NCI-H524 treated with DMSO at 0.1 percent for 48 hours (cell line): ENCODE data around the gene CDH18.
A peak's percentile ranks its signal among the peaks of the same experiment; 100 is the strongest.
"Not testable (repeated sequence)": the region's sequence is repeated elsewhere in the genome, so short reads cannot be mapped to it uniquely, and the experiment has no call there.

ENCODE experiments used
- DNase-seq: peaks from one replicate; lab custom pipeline; 2025; lab: John Stamatoyannopoulos, UW

Gene CDH18

GRCh38 chr5:19859020-19859419 lies 129.0 kb downstream of the CDH18 start:
- DNase-seq: no peak

GRCh38 chr5:19855931-19856330 lies 132.1 kb downstream of the CDH18 start:
- peak; percentile 68 for DNase-seq

- DNase-seq: peak; percentile 95
Measured at GRCh38 chr5:19855453-19855852, 132.5 kb downstream of the CDH18 start.

- DNase-seq: no peak
Measured at GRCh38 chr5:19855031-19855430, 133.0 kb downstream of the CDH18 start.

- DNase-seq: no peak
Measured at GRCh38 chr5:19853616-19854240, 134.3 kb downstream of the CDH18 start.

- DNase-seq: peak; percentile 76
Measured at GRCh38 chr5:19837536-19838174, 150.3 kb downstream of the CDH18 start.

GRCh38 chr5:19835442-19835841 lies 152.6 kb downstream of the CDH18 start:
- no peak for DNase-seq

- not testable (repeated sequence) for DNase-seq
Measured at GRCh38 chr5:19812720-19813119, 175.3 kb downstream of the CDH18 start.

- no peak for DNase-seq
Measured at GRCh38 chr5:19806756-19807155, 181.2 kb downstream of the CDH18 start.

- no peak for DNase-seq
Measured at GRCh38 chr5:19802686-19803085, 185.3 kb downstream of the CDH18 start.

GRCh38 chr5:19795218-19795617 lies 192.8 kb downstream of the CDH18 start:
- DNase-seq: no peak

- no peak for DNase-seq
Measured at GRCh38 chr5:19790829-19791466, 197.1 kb downstream of the CDH18 start.

- DNase-seq: no peak
Measured at GRCh38 chr5:19782566-19782965, 205.4 kb downstream of the CDH18 start.

- DNase-seq: no peak
Measured at GRCh38 chr5:19777363-19777762, 210.6 kb downstream of the CDH18 start.

GRCh38 chr5:19776886-19777285 lies 211.1 kb downstream of the CDH18 start:
- not testable (repeated sequence) for DNase-seq

GRCh38 chr5:19771174-19771835 lies 216.7 kb downstream of the CDH18 start:
- DNase-seq: no peak

GRCh38 chr5:19770396-19770795 lies 217.6 kb downstream of the CDH18 start:
- no peak for DNase-seq

- no peak for DNase-seq
Measured at GRCh38 chr5:19767987-19768386, 220.0 kb downstream of the CDH18 start.

- DNase-seq: no peak
Measured at GRCh38 chr5:19753579-19753978, 234.4 kb downstream of the CDH18 start.

- no peak for DNase-seq
Measured at GRCh38 chr5:19751326-19751725, 236.7 kb downstream of the CDH18 start.

- no peak for DNase-seq
Measured at GRCh38 chr5:19745247-19745646, 242.8 kb downstream of the CDH18 start.

GRCh38 chr5:19739671-19740070 lies 248.3 kb downstream of the CDH18 start:
- peak; percentile 46 for DNase-seq

GRCh38 chr5:19734776-19735175 lies 253.2 kb downstream of the CDH18 start:
- no peak for DNase-seq
